EH (cell line): Measurements from ENCODE around the gene ALG3.

Experiments
- DNase-seq: peaks from one replicate; pipeline ENCODE4 v3.0.0-alpha.2; 2015; ENCODE audit warnings: low read depth

Gene ALG3

GRCh38 chr3:184235381-184236032 lies 13.3 kb downstream of the ALG3 start:
- DNase-seq, result no peak

GRCh38 chr3:184234671-184235380 lies 13.9 kb downstream of the ALG3 start:
- DNase-seq, result no peak

- peak; percentile 80 for DNase-seq
These were observed 14.5 kb downstream of the ALG3 start for GRCh38 chr3:184234224-184234623.

GRCh38 chr3:184233127-184233843 lies 15.5 kb downstream of the ALG3 start:
- no peak for DNase-seq

GRCh38 chr3:184231671-184232070 lies 17.1 kb downstream of the ALG3 start:
- no peak for DNase-seq

- no peak for DNase-seq
These were observed 17.9 kb downstream of the ALG3 start for GRCh38 chr3:184230603-184231528.

- no peak for DNase-seq
These were observed 18.6 kb downstream of the ALG3 start for GRCh38 chr3:184230081-184230602.

- peak; percentile 60 for DNase-seq
These were observed 19.2 kb downstream of the ALG3 start, which contains the start of gene VWA5B2 for GRCh38 chr3:184229394-184230080. Gene VWA5B2 (plus strand): TSS chr3:184229585. CDS start chr3:184230529, 944 bp downstream.

GRCh38 chr3:184228376-184229137 lies 20.2 kb downstream of the ALG3 start:
- DNase-seq, result no peak

GRCh38 chr3:184227481-184227935 lies 21.3 kb downstream of the ALG3 start:
- peak; percentile 41 for DNase-seq

- DNase-seq, result no peak
These were observed 24.8 kb downstream of the ALG3 start for GRCh38 chr3:184223946-184224345.

GRCh38 chr3:184222521-184222920 lies 26.2 kb downstream of the ALG3 start:
- DNase-seq, result no peak

- no peak for DNase-seq
These were observed 29.9 kb downstream of the ALG3 start for GRCh38 chr3:184218814-184219213.

- no peak for DNase-seq
These were observed 37.0 kb downstream of the ALG3 start for GRCh38 chr3:184211718-184212117.

GRCh38 chr3:184211297-184211696 lies 37.5 kb downstream of the ALG3 start:
- no peak for DNase-seq

- no peak for DNase-seq
These were observed 39.4 kb downstream of the ALG3 start for GRCh38 chr3:184209146-184209923.

- DNase-seq, result no peak
These were observed 45.2 kb downstream of the ALG3 start for GRCh38 chr3:184203526-184203925.

GRCh38 chr3:184200825-184201224 lies 47.9 kb downstream of the ALG3 start:
- no peak for DNase-seq

GRCh38 chr3:184198509-184198908 lies 50.3 kb downstream of the ALG3 start:
- DNase-seq, result no peak
